H9 (cell line): ENCODE results near the gene BFSP1. TPM values are rescaled to one million over a fixed set of nuclear protein-coding genes. Genes with fewer than 3 reads are reported as not detected.

ENCODE experiments used
- DNase-seq: peaks from one replicate; pipeline ENCODE4 v3.0.0-alpha.2; 2017
- H2AFZ ChIP-seq: one replicate; pipeline ENCODE4 v1.6.1; 2013; ENCODE audit warnings: mild to moderate bottlenecking, low read length, control low read depth, moderate library complexity
- H2AK5ac ChIP-seq: 2 replicates; pipeline ENCODE4 v1.6.1; 2013; ENCODE audit warnings: low read length, control low read depth, mixed read lengths; ENCODE audit not compliant: insufficient read length
- H2BK120ac ChIP-seq: one replicate; pipeline ENCODE4 v1.6.1; 2013; ENCODE audit warnings: low read depth, mild to moderate bottlenecking, low read length, control low read depth, inconsistent platforms; ENCODE audit not compliant: poor library complexity, severe bottlenecking
- H2BK12ac ChIP-seq: 2 replicates; pipeline ENCODE4 v1.6.1; 2013; ENCODE audit warnings: low read length, control low read depth, mixed read lengths, low read depth; ENCODE audit not compliant: insufficient read length
- H2BK15ac ChIP-seq: 2 replicates; pipeline ENCODE4 v1.6.1; 2013; ENCODE audit warnings: low read depth, low read length, control low read depth
- H2BK20ac ChIP-seq: one replicate; pipeline ENCODE4 v1.6.1; 2013; ENCODE audit warnings: low read depth, mild to moderate bottlenecking, low read length, control low read depth, inconsistent platforms; ENCODE audit not compliant: poor library complexity, severe bottlenecking
- H2BK5ac ChIP-seq: 2 replicates; pipeline ENCODE4 v1.6.1; 2013; ENCODE audit warnings: low read length, control low read depth, mixed read lengths; ENCODE audit not compliant: insufficient read length
- H3K14ac ChIP-seq: 2 replicates; pipeline ENCODE4 v1.6.1; 2013; ENCODE audit warnings: low read length, control low read depth; ENCODE audit not compliant: insufficient read depth
- H3K18ac ChIP-seq: 2 replicates; pipeline ENCODE4 v1.6.1; 2013; ENCODE audit warnings: low read depth, mild to moderate bottlenecking, mixed read lengths, low read length, control low read depth; ENCODE audit not compliant: insufficient read length
- H3K23ac ChIP-seq: 2 replicates; pipeline ENCODE4 v1.6.1; 2013; ENCODE audit warnings: low read length, control low read depth, mixed read lengths, low read depth; ENCODE audit not compliant: insufficient read length
- H3K23me2 ChIP-seq: 2 replicates; pipeline ENCODE4 v1.6.1; 2013; ENCODE audit warnings: low read depth, mild to moderate bottlenecking, mixed read lengths, low read length, control low read depth; ENCODE audit not compliant: insufficient read length, poor library complexity, severe bottlenecking
- H3K27ac ChIP-seq: 2 replicates; pipeline ENCODE4 v1.5.1; 2013; ENCODE audit warnings: low read length, control low read depth, mixed read lengths, low read depth; ENCODE audit not compliant: insufficient read length
- H3K27me3 ChIP-seq: 2 replicates; pipeline ENCODE4 v1.6.1; 2013; ENCODE audit warnings: low read length, control low read depth, inconsistent platforms; ENCODE audit not compliant: insufficient read depth
- H3K4ac ChIP-seq: 2 replicates; pipeline ENCODE4 v1.6.1; 2013; ENCODE audit warnings: low read depth, mild to moderate bottlenecking, control low read depth, inconsistent platforms, low read length, moderate library complexity
- H3K4me1 ChIP-seq: 2 replicates; pipeline ENCODE4 v1.6.1; 2013; ENCODE audit warnings: low read length, control low read depth, inconsistent platforms; ENCODE audit not compliant: insufficient read depth
- H3K4me2 ChIP-seq: 2 replicates; pipeline ENCODE4 v1.6.1; 2013; ENCODE audit warnings: low read length, control low read depth, mixed read lengths; ENCODE audit not compliant: insufficient read length, insufficient read depth
- H3K56ac ChIP-seq: 2 replicates; pipeline ENCODE4 v1.6.1; 2013; ENCODE audit warnings: low read depth, mild to moderate bottlenecking, mixed read lengths, low read length, control low read depth; ENCODE audit not compliant: insufficient read length
- H3K79me1 ChIP-seq: 2 replicates; pipeline ENCODE4 v1.6.1; 2013; ENCODE audit warnings: low read depth, mild to moderate bottlenecking, moderate library complexity, low read length, control low read depth, inconsistent platforms; ENCODE audit not compliant: insufficient read depth, poor library complexity, severe bottlenecking
- H3K79me2 ChIP-seq: 2 replicates; pipeline ENCODE4 v1.6.1; 2013; ENCODE audit warnings: low read length, control low read depth, inconsistent platforms; ENCODE audit not compliant: insufficient read depth
- H3K9ac ChIP-seq: 2 replicates; pipeline ENCODE4 v1.6.1; 2013; ENCODE audit warnings: low read length, control low read depth, mixed read lengths; ENCODE audit not compliant: insufficient read length; ENCODE audit errors: extremely low read depth
- H3K9me3 ChIP-seq: one replicate; pipeline ENCODE4 v1.6.1; 2013; ENCODE audit warnings: low read depth, low read length, inconsistent platforms; ENCODE audit not compliant: control insufficient read depth
- H3T11ph ChIP-seq: one replicate; pipeline ENCODE4 v1.6.1; 2013; ENCODE audit warnings: mild to moderate bottlenecking, low read length, control low read depth, inconsistent platforms
- H4K20me1 ChIP-seq: one replicate; pipeline ENCODE4 v1.6.1; 2013; ENCODE audit not compliant: control insufficient read depth, insufficient read length, insufficient read depth
- H4K5ac ChIP-seq: 2 replicates; pipeline ENCODE4 v1.6.1; 2013; ENCODE audit warnings: low read depth, mild to moderate bottlenecking, mixed read lengths, low read length, control low read depth; ENCODE audit not compliant: insufficient read length
- H4K8ac ChIP-seq: replicated peaks from 2 replicates; pipeline ENCODE4 v1.6.1; 2013; ENCODE audit warnings: low read length, control low read depth, mixed read lengths, low read depth; ENCODE audit not compliant: insufficient read length
- H4K91ac ChIP-seq: 2 replicates; pipeline ENCODE4 v1.6.1; 2013; ENCODE audit warnings: low read depth, mild to moderate bottlenecking, moderate library complexity, mixed read lengths, low read length, control low read depth; ENCODE audit not compliant: insufficient read length
- H3K27ac Mint-ChIP-seq, 3 experiments: 2 replicates in 2 of 3; 3 replicates in 1 of 3; pipeline ENCODE4 v1.8.0; 2020 to 2021; ENCODE audit warnings: mixed read lengths in 3 of 3, mild to moderate bottlenecking in 1 of 3, moderate library complexity in 1 of 3
- H3K27me3 Mint-ChIP-seq: 2 replicates; pipeline ENCODE4 v1.8.0; 2021; ENCODE audit warnings: low read depth, mild to moderate bottlenecking, moderate library complexity, mixed read lengths
- H3K36me3 Mint-ChIP-seq, 3 experiments: 2 replicates in 2 of 3; 3 replicates in 1 of 3; pipeline ENCODE4 v1.8.0; 2020 to 2021; ENCODE audit warnings: low read depth in 3 of 3, mixed read lengths in 3 of 3; ENCODE audit not compliant: insufficient read depth in 1 of 3
- H3K4me1 Mint-ChIP-seq, 2 experiments: 2 replicates each; pipeline ENCODE4 v1.8.0; 2020; ENCODE audit warnings: mixed read lengths in 2 of 2
- H3K4me3 Mint-ChIP-seq, 2 experiments: 2 replicates in 1 of 2; 3 replicates in 1 of 2; pipeline ENCODE4 v1.8.0; 2020 to 2021; ENCODE audit warnings: mild to moderate bottlenecking in 2 of 2, mixed read lengths in 2 of 2, moderate library complexity in 1 of 2
- H3K9me3 Mint-ChIP-seq, 2 experiments: 2 replicates in 1 of 2; 3 replicates in 1 of 2; pipeline ENCODE4 v1.8.0; 2020; ENCODE audit warnings: mild to moderate bottlenecking in 2 of 2, mixed read lengths in 2 of 2, moderate library complexity in 1 of 2
- WGBS: extraction: QIAGEN DNeasy Blood & Tissue Kit; methylation state at CpG from one replicate; pipeline ENCODE4 v1.1.7; 2013; ENCODE audit warnings: missing lambda C conversion rate, low lambda C conversion rate, mixed read lengths; ENCODE audit not compliant: insufficient read length; ENCODE audit errors: extremely low coverage; 5-methylcytosine and 5-hydroxymethylcytosine counted together
- total RNA-seq: library from RNA; stranded (reverse); gene quantifications from 2 replicates; pipeline ENCODE4 v1.2.1, GENCODE V29; 2021
- TF ChIP-seq, protein P1 (sequence below): fragments of 200-600 bp; sonication (generic); conservative IDR thresholded peaks from 3 replicates; pipeline ENCODE4 v1.8.0; 2021; ENCODE audit warnings: antibody characterized with exemption, mild to moderate bottlenecking

The BFSP1 gene
- total RNA-seq, 1 experiment from 2014 or later: 9.4 TPM

DNA sequence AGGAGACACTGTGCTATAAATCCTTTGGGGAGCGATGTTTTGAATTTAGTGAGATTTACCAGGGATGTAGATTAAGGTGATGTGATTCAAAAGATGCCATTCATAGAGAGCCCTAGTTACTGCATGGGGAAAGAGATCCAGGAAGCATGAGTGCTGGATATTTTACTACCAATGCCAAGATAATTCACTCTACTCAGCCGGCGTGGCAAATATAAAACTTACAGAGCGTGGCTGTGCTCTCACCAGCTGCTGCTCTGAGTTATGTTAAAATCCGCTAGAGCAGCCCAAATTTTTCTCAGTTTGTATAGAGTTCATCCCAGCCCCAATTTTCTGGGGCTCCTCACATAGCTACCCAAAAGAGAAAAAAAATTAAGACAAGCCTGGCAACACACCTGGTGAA is 48.6 kb downstream of the BFSP1 start:
- Histone ChIP-seq H4K8ac (no peak overlapping the region), H3K14ac (no peak overlapping the region), H2BK120ac (no peak overlapping the region), H3K23ac (no peak overlapping the region), H3K4me1 (no peaks in the 10 kb centered on the region), H2BK15ac (no peak overlapping the region), H3K79me1 (no peaks in the 10 kb centered on the region), H3K4ac (no peak overlapping the region), H2BK5ac (no peak overlapping the region), H3K9me3 (no peaks in the 10 kb centered on the region), H2AK5ac (no peak overlapping the region), H3T11ph (no peak overlapping the region), H4K91ac (no peak overlapping the region), H2BK20ac (no peak overlapping the region), H3K23me2 (no peaks in the 10 kb centered on the region), H4K5ac (no peak overlapping the region), H3K18ac (no peak overlapping the region), H3K27ac (no peak overlapping the region), H3K9ac (no peak overlapping the region), H3K56ac (no peak overlapping the region), H3K4me2 (no peak overlapping the region), H3K79me2 (no peaks in the 10 kb centered on the region), H2AFZ (no peak overlapping the region), H2BK12ac (no peak overlapping the region), H3K27me3 (no peaks in the 10 kb centered on the region), H4K20me1 (no peaks in the 10 kb centered on the region)
- no peak overlapping the region for H3K4me3 Mint-ChIP-seq
- no peak overlapping the region for H3K27ac Mint-ChIP-seq
- no peak for DNase-seq
- H3K9me3 Mint-ChIP-seq: no peaks in the 10 kb centered on the region
- WGBS: no CpG with 5 or more reads among the region's 5 CpGs
- no peaks in the 10 kb centered on the region; a peak in 1 of 4 replicates for H3K4me1 Mint-ChIP-seq
- peaks cover 6% of the 10 kb centered on the region; the same call in 1 of the 2 replicates for H3K27me3 Mint-ChIP-seq
- TF ChIP-seq, protein P1, sequence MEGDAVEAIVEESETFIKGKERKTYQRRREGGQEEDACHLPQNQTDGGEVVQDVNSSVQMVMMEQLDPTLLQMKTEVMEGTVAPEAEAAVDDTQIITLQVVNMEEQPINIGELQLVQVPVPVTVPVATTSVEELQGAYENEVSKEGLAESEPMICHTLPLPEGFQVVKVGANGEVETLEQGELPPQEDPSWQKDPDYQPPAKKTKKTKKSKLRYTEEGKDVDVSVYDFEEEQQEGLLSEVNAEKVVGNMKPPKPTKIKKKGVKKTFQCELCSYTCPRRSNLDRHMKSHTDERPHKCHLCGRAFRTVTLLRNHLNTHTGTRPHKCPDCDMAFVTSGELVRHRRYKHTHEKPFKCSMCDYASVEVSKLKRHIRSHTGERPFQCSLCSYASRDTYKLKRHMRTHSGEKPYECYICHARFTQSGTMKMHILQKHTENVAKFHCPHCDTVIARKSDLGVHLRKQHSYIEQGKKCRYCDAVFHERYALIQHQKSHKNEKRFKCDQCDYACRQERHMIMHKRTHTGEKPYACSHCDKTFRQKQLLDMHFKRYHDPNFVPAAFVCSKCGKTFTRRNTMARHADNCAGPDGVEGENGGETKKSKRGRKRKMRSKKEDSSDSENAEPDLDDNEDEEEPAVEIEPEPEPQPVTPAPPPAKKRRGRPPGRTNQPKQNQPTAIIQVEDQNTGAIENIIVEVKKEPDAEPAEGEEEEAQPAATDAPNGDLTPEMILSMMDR: no peak
- no peaks in the 10 kb centered on the region for H3K36me3 Mint-ChIP-seq
